ENCODE measurements around the gene OGDH. TPM values are rescaled to one million over a fixed set of nuclear protein-coding genes. Genes with fewer than 3 reads are reported as not detected.
"Not testable (repeated sequence)": the region's sequence is repeated elsewhere in the genome, so short reads cannot be mapped to it uniquely, and the experiment has no call there.

Gene OGDH
- total RNA-seq, 2 experiments from 2014 or later, result 103 to 105 TPM

DNA sequence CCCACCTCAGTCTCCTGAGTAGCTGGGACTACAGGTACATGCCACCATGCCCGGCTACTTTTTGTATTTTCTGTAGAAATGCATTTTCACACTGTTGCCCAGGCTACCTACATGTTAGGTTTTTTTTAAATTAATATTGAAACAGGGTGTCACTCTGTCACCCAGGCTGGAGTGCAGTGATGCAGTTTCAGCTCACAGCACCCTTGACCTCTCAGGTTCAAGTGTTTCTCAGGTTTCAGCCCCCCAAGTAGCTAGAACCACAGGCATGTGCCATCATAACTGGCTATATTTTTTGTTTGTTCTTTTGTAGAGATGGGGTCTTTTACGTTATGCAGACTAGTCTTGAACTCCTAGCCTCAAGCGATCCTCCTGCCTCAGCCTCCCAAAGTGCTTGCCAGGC lies 109.8 kb downstream of the OGDH start:
- POLR2A ChIA-PET, result interaction anchor here (0.6 kb wide), 1 partner anchor 16 kb away, joined by 3 read pairs; no protein-coding TSS in a partner anchor
- no peak overlapping the region for H3K27ac Mint-ChIP-seq
- no peak overlapping the region for H3K4me3 Mint-ChIP-seq
- peaks cover 3% of the 10 kb centered on the region for H3K9me3 Mint-ChIP-seq
- H3K4me1 Mint-ChIP-seq (ENCODE audit: low read depth), result peaks cover 14% of the 10 kb centered on the region
- DNase-seq, result no peak
- no peaks in the 10 kb centered on the region for H3K36me3 Mint-ChIP-seq
- CTCF ChIA-PET, result no interaction called here
- no peaks in the 10 kb centered on the region for H3K27me3 Mint-ChIP-seq
- intact Hi-C loops (cut with micrococcal nuclease), result no loop called here

DNA sequence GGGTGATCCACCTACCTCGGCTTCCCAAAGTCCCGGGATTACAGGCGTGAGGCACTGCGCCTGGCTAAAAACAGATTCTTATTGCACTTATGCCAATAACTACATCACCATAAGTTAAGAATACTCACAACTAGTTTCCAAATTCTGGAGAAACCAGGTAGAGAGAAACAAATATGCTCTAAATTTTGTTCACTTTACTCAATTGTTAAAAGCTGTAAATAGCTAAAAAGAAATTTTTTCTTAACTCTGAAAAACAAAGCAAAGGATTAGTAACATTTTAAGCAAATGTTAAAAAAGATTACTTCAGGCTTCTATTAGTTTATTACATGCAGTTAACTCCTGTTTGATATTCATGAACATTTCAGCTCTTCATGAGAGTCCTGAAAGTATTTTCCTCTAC lies 113.9 kb downstream of the OGDH start:
- H3K4me3 Mint-ChIP-seq, result no peak overlapping the region
- H3K4me1 Mint-ChIP-seq (ENCODE audit: low read depth), result no peaks in the 10 kb centered on the region
- DNase-seq, result no peak
- POLR2A ChIA-PET, result no interaction called here
- H3K9me3 Mint-ChIP-seq, result peaks cover 8% of the 10 kb centered on the region
- intact Hi-C loops (cut with micrococcal nuclease), result no loop called here
- no peaks in the 10 kb centered on the region for H3K36me3 Mint-ChIP-seq
- CTCF ChIA-PET, result no interaction called here
- no peak overlapping the region for H3K27ac Mint-ChIP-seq
- H3K27me3 Mint-ChIP-seq, result no peaks in the 10 kb centered on the region

DNA sequence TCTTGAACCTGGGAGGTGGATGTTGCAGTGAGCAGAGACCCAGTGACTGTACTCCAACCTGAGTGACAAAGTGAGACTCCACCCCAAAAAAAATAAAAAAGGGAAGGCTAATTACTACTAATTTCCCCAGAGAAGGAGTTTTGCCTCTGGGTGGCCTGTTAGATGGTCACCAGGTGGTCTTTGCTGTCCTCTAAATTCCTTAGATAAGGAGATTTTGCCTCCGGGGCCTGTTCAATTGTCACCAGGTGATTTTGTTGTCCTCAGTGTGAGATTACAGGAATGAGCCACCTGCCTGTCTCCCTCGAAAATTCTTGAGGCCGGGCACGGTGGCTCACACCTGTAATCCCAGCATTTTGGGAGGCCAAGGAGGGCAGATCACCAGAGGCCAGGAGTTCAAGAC lies 117.8 kb downstream of the OGDH start:
- H3K27me3 Mint-ChIP-seq, result no peaks in the 10 kb centered on the region
- intact Hi-C loops (cut with micrococcal nuclease), result no loop called here
- H3K36me3 Mint-ChIP-seq, result no peaks in the 10 kb centered on the region
- H3K9me3 Mint-ChIP-seq, result peaks cover 8% of the 10 kb centered on the region
- H3K4me1 Mint-ChIP-seq (ENCODE audit: low read depth), result no peaks in the 10 kb centered on the region
- CTCF ChIA-PET, result no interaction called here
- DNase-seq, result no peak
- no peak overlapping the region for H3K4me3 Mint-ChIP-seq
- no peak overlapping the region for H3K27ac Mint-ChIP-seq
- POLR2A ChIA-PET, result no interaction called here

- H3K4me3 Mint-ChIP-seq; POLR2A ChIA-PET; H3K27me3 Mint-ChIP-seq; DNase-seq; H3K9me3 Mint-ChIP-seq; H3K36me3 Mint-ChIP-seq; CTCF ChIA-PET; intact Hi-C loops (cut with micrococcal nuclease); H3K4me1 Mint-ChIP-seq (ENCODE audit: low read depth); H3K27ac Mint-ChIP-seq: not testable (repeated sequence)
Measured at GRCh38 chr7:44726250-44726649, 119.8 kb downstream of the OGDH start.

GRCh38 chr7:44727158-44727936 lies 120.9 kb downstream of the OGDH start:
- ChIA-PET POLR2A (no interaction called here), CTCF (no interaction called here)
- no peaks in the 10 kb centered on the region for H3K9me3 Mint-ChIP-seq
- no peak for DNase-seq
- no peak overlapping the region for H3K27ac Mint-ChIP-seq
- intact Hi-C loops (cut with micrococcal nuclease), result no loop called here
- no peaks in the 10 kb centered on the region for H3K36me3 Mint-ChIP-seq
- no peak overlapping the region for H3K4me3 Mint-ChIP-seq
- no peaks in the 10 kb centered on the region for H3K27me3 Mint-ChIP-seq
- no peaks in the 10 kb centered on the region for H3K4me1 Mint-ChIP-seq (ENCODE audit: low read depth)

- Mint-ChIP-seq H3K27ac (no peak overlapping the region), H3K4me3 (no peak overlapping the region), H3K36me3 (no peaks in the 10 kb centered on the region), H3K9me3 (no peaks in the 10 kb centered on the region), H3K4me1 (ENCODE audit: low read depth) (no peaks in the 10 kb centered on the region), H3K27me3 (no peaks in the 10 kb centered on the region)
- ChIA-PET CTCF (no interaction called here), POLR2A (no interaction called here)
- DNase-seq, result no peak
- intact Hi-C loops (cut with micrococcal nuclease), result no loop called here
Measured at GRCh38 chr7:44727937-44728262, 121.5 kb downstream of the OGDH start.

DNA sequence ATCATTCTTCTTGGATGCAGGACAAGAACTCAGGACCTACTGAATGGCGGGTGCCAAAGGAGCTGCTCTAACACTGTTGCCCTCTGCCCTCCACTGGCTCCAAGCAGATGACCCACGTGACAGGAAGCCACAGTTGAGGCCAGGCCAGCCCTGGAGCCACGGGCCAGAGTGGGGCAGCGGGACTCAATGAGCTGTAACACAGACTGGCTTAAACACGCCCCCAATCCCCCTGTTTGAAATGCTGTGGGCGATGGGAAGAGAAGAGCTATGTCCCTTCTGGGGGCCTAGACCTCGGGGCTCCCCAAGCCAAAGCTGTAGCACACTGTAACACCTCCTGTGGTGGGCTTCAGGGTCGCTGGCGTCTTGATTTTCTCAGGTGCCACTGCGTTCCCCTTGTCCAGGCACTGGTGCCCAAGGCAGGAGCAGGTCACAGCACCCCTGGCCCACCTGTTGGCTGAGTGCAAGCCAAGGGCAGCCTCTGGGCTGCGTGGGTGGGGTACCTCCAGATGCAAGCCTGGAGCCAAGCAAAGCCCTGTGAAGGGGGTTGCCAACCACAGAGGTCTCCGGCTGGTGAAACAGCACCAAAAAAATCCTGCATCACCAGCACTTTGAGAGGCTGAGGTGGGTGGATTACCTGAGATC lies 123.6 kb downstream of the OGDH start:
- H3K27me3 Mint-ChIP-seq, result no peaks in the 10 kb centered on the region
- no peaks in the 10 kb centered on the region for H3K9me3 Mint-ChIP-seq
- no peak overlapping the region for H3K4me3 Mint-ChIP-seq
- POLR2A ChIA-PET, result no interaction called here
- DNase-seq, result no peak
- H3K27ac Mint-ChIP-seq, result no peak overlapping the region
- H3K4me1 Mint-ChIP-seq (ENCODE audit: low read depth), result peaks cover 12% of the 10 kb centered on the region
- H3K36me3 Mint-ChIP-seq, result no peaks in the 10 kb centered on the region
- CTCF ChIA-PET, result interaction anchor here (1.3 kb wide), 1 partner anchor 20 kb away, joined by 4 read pairs; no protein-coding TSS in a partner anchor
- intact Hi-C loops (cut with micrococcal nuclease), result no loop called here

DNA sequence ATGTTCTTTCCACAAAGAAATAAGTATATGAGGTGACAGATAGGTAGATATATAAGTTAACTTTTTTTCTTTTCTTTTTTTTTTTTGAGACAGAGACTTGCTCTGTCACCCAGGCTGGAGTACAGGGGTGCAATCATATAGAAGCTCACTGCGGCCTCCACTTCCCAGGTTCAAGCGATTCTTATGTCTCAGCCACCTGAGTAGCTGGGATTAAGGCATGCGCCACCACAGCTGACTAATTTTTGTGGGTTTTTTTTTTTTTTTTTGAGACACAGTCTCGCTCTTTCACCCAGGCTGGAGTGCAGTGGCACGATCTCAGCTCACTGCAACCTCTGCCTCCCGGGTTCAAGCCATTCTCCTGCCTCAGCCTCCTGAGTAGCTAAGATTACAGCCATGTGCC lies 126.5 kb downstream of the OGDH start:
- intact Hi-C loops (cut with micrococcal nuclease); H3K27me3 Mint-ChIP-seq; H3K9me3 Mint-ChIP-seq; H3K36me3 Mint-ChIP-seq; H3K4me3 Mint-ChIP-seq; H3K27ac Mint-ChIP-seq; DNase-seq; CTCF ChIA-PET; POLR2A ChIA-PET: not testable (repeated sequence)
- H3K4me1 Mint-ChIP-seq (ENCODE audit: low read depth), result peaks cover 19% of the 10 kb centered on the region

DNA sequence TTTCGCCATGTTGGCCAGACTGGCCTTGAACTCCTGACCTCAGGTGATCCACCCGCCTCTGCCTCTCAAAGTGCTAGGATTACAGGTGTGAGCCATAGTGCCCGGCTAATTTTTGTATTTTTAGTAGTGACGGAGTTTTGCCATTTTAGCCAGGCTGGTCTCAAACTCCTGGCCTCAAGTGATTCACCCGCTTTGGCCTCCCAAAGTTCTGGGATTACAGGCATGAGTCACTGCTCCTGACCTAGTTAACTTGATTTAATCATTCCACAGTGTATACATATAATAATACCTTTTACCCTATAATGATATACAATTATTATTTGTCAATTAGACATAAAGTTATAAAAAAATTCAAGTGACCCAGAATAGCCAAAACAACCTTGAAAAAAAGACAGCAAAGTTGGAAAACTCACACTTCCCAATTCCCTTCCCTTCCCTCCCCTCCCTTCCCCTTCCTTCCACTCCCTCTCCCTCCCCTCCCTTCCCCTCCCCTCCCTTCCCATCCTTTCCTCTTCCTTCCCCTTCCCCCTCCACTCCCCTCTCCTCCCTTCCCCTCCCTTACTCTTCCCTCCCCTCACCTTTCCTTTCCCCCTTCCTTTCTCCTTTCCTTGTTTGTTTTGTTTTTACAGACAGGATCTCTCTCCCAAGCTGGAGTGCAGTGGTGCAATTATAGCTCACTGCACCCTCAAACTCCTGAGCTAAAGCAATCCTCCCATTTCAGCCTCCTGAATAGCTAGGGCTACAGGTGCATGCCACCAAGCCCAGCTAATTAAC lies 127.5 kb downstream of the OGDH start:
- ChIA-PET POLR2A (interaction anchor here (1.9 kb wide), 1 partner anchor 96 kb away, joined by 8 read pairs; no protein-coding TSS in a partner anchor), CTCF (interaction anchor here (0.9 kb wide), 1 partner anchor 26 kb away, joined by 3 read pairs; no protein-coding TSS in a partner anchor)
- Mint-ChIP-seq H3K9me3 (no peaks in the 10 kb centered on the region), H3K27ac (no peak overlapping the region), H3K27me3 (no peaks in the 10 kb centered on the region), H3K4me1 (ENCODE audit: low read depth) (peaks cover 19% of the 10 kb centered on the region), H3K36me3 (no peaks in the 10 kb centered on the region), H3K4me3 (no peak overlapping the region)
- intact Hi-C loops (cut with micrococcal nuclease), result loop anchor here (2.0 kb wide), 1 partner anchor 63 kb away; the partner anchor contains the start of gene PPIA
- DNase-seq, result no peak

DNA sequence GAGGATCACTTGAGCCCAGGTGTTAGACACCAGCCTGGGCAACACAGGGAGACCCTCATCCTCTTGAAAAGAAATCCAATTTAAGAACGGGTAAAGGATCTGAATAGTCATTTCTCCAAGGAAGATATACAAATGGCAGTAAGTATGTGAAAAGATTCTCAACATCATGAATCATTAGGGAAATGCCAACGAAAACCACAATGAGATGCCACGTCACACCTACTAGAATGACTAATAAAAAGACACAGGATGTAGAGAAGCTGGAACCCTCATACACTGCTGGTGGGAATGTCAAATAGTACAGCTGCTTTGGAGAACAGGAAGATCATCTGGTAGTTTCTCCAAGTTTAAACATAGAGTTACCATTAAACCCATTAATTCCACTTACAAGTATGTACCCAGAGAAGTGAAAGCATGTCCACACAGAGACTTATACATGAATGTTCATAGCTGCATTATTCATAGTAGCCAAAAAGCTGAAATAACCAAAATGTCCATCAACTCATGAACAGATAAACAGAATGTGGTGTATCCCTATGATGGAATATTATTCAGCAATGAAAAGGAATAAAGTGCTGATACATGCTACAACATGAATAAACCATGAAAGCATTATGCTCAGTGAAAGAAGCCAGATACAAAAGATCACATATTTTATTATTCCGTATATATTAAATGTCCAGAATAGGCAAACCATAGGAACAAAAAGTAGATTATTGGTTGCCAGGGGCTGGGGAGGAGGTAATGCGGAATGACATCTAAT lies 129.2 kb downstream of the OGDH start:
- DNase-seq, result peak; percentile 62
- ChIA-PET POLR2A (interaction anchor here (0.7 to 2.6 kb wide), 5 partner anchors 12 to 97 kb away, joined by 3 to 8 read pairs (median 6); partner anchors contain the start of gene PPIA), CTCF (interaction anchor here (0.7 to 1.2 kb wide), 3 partner anchors 98 to 238 kb away, joined by 3 to 5 read pairs (median 3); no protein-coding TSS in a partner anchor)
- Mint-ChIP-seq H3K4me3 (peak overlapping the region; percentile 4), H3K4me1 (ENCODE audit: low read depth) (peaks cover 19% of the 10 kb centered on the region), H3K27ac (peak overlapping the region; percentile 73), H3K36me3 (no peaks in the 10 kb centered on the region), H3K27me3 (no peaks in the 10 kb centered on the region), H3K9me3 (no peaks in the 10 kb centered on the region)
- intact Hi-C loops (cut with micrococcal nuclease), result loop anchor here (1.0 to 2.0 kb wide), 5 partner anchors 13 to 129 kb away; partner anchors contain the start of genes OGDH, PPIA and ZMIZ2

GRCh38 chr7:44736896-44737295 lies 130.5 kb downstream of the OGDH start:
- intact Hi-C loops (cut with micrococcal nuclease), result no loop called here
- CTCF ChIA-PET, result no interaction called here

More at GRCh38 chr7:44736896-44737295, 130.5 kb downstream of the OGDH start:
- Mint-ChIP-seq H3K27me3 (no peaks in the 10 kb centered on the region), H3K9me3 (no peaks in the 10 kb centered on the region), H3K4me3 (no peak overlapping the region), H3K4me1 (ENCODE audit: low read depth) (peaks cover 19% of the 10 kb centered on the region), H3K27ac (peak overlapping the region; percentile 38), H3K36me3 (no peaks in the 10 kb centered on the region)
- no peak for DNase-seq
- POLR2A ChIA-PET, result interaction anchor here (2.6 kb wide), 1 partner anchor 13 kb away, joined by 7 read pairs; no protein-coding TSS in a partner anchor
